Liver (tissue), 9 donors: ENCODE measurements around the gene MLEC. TPM values are rescaled to one million over a fixed set of nuclear protein-coding genes. Genes with fewer than 3 reads are reported as not detected.
"Not testable (repeated sequence)": the region's sequence is repeated elsewhere in the genome, so short reads cannot be mapped to it uniquely, and the experiment has no call there.

Source experiments
- DNase-seq: peaks from one replicate; pipeline ENCODE4 v3.0.0-alpha.2; 2017; ENCODE audit warnings: low spot score
- H3K27ac ChIP-seq, 2 donors: one replicate each; pipeline ENCODE4 v1.7.0; 2013; ENCODE audit warnings: inconsistent platforms in 2 of 2, low read length in 2 of 2, control low read depth in 1 of 2, low read depth in 1 of 2, mild to moderate bottlenecking in 1 of 2
- H3K27me3 ChIP-seq, 4 donors: one replicate each; pipeline versions ENCODE4 v1.6.1 to v1.7.0; 2013; ENCODE audit warnings: low read length in 3 of 4, inconsistent platforms in 1 of 4, mild to moderate bottlenecking in 1 of 4, moderate library complexity in 1 of 4; ENCODE audit not compliant: control insufficient read depth in 4 of 4, insufficient read depth in 4 of 4
- H3K36me3 ChIP-seq, 4 donors: one replicate each; pipeline versions ENCODE4 v1.6.1 to v1.7.0; 2013; ENCODE audit warnings: low read length in 3 of 4, mild to moderate bottlenecking in 3 of 4, low read depth in 1 of 4, moderate library complexity in 1 of 4; ENCODE audit not compliant: control insufficient read depth in 4 of 4, insufficient read depth in 3 of 4
- H3K4me1 ChIP-seq, 4 donors: one replicate each; pipeline versions ENCODE4 v1.6.1 to v1.7.0; 2013; ENCODE audit warnings: low read length in 3 of 4, mild to moderate bottlenecking in 3 of 4, moderate library complexity in 1 of 4; ENCODE audit not compliant: control insufficient read depth in 4 of 4, insufficient read depth in 4 of 4
- H3K4me3 ChIP-seq, 3 donors: one replicate each; pipeline versions ENCODE4 v1.6.1 to v1.7.0; 2013; ENCODE audit warnings: low read length in 3 of 3, control low read depth in 1 of 3, low read depth in 1 of 3, mild to moderate bottlenecking in 1 of 3
- H3K9ac ChIP-seq, 2 donors: one replicate each; pipeline ENCODE4 v1.7.0; 2013; ENCODE audit warnings: low read length in 2 of 2, mild to moderate bottlenecking in 2 of 2, moderate library complexity in 2 of 2, control low read depth in 1 of 2, low read depth in 1 of 2
- H3K9me3 ChIP-seq, 4 donors: one replicate each; pipeline versions ENCODE4 v1.6.1 to v1.7.0; 2013; ENCODE audit warnings: low read length in 3 of 4; ENCODE audit not compliant: control insufficient read depth in 4 of 4
- EGR1 ChIP-seq, 2 donors: IDR thresholded peaks; 2 replicates each; pipeline ENCODE4 v1.6.1; 2016 to 2018; ENCODE audit warnings: antibody characterized with exemption in 2 of 2, low read depth in 2 of 2
- FOXA1 ChIP-seq: IDR thresholded peaks from 2 replicates; pipeline ENCODE4 v1.6.1; 2016; ENCODE audit warnings: antibody characterized with exemption
- FOXA2 ChIP-seq: IDR thresholded peaks from 2 replicates; pipeline ENCODE4 v1.6.1; 2016; ENCODE audit warnings: antibody characterized with exemption
- GABPA ChIP-seq, 2 donors: IDR thresholded peaks in 1 of 2; conservative IDR thresholded peaks in 1 of 2; 2 replicates each; pipeline ENCODE4 v1.6.1; 2016; ENCODE audit warnings: antibody characterized with exemption in 2 of 2, mild to moderate bottlenecking in 1 of 2, moderate library complexity in 1 of 2
- HNF4A ChIP-seq, 2 donors: conservative IDR thresholded peaks; 2 replicates each; pipeline ENCODE4 v1.6.1; 2016; ENCODE audit warnings: antibody characterized with exemption in 2 of 2, mild to moderate bottlenecking in 2 of 2
- HNF4G ChIP-seq: IDR thresholded peaks from 2 replicates; pipeline ENCODE4 v1.6.1; 2016; ENCODE audit warnings: antibody characterized with exemption
- JUND ChIP-seq, 2 donors: IDR thresholded peaks; 2 replicates each; pipeline ENCODE4 v1.6.1; 2016; ENCODE audit warnings: antibody characterized with exemption in 2 of 2
- NR2F2 ChIP-seq: IDR thresholded peaks from 2 replicates; pipeline ENCODE4 v1.6.1; 2016; ENCODE audit warnings: antibody characterized with exemption
- RAD21 ChIP-seq, 2 donors: IDR thresholded peaks; 2 replicates each; pipeline ENCODE4 v1.6.1; 2016; ENCODE audit warnings: antibody characterized with exemption in 2 of 2, mild to moderate bottlenecking in 2 of 2
- RXRA ChIP-seq, 2 donors: IDR thresholded peaks; 2 replicates each; pipeline ENCODE4 v1.6.1; 2017 to 2018; ENCODE audit warnings: antibody characterized with exemption in 2 of 2, mild to moderate bottlenecking in 1 of 2
- SP1 ChIP-seq: IDR thresholded peaks from 2 replicates; pipeline ENCODE4 v1.6.1; 2018; ENCODE audit warnings: antibody characterized with exemption, mild to moderate bottlenecking
- TAF1 ChIP-seq: conservative IDR thresholded peaks from 2 replicates; pipeline ENCODE4 v1.6.1; 2016; ENCODE audit warnings: antibody characterized with exemption, mild to moderate bottlenecking
- YY1 ChIP-seq: IDR thresholded peaks from 2 replicates; pipeline ENCODE4 v1.6.1; 2016; ENCODE audit warnings: antibody characterized with exemption, mild to moderate bottlenecking
- WGBS: extraction: QIAGEN DNeasy Blood & Tissue Kit; methylation state at CpG from one replicate; pipeline ENCODE4 v1.1.7; 2013; 5-methylcytosine and 5-hydroxymethylcytosine counted together
- polyA plus RNA-seq, 2 donors: library from polyadenylated mRNA; stranded (reverse) in 1 of 2; unstranded in 1 of 2; fragments of 200-250 nt in 1 of 2; fragments of >200 nt in 1 of 2; fragmentation: Nextera tagmentation in 1 of 2; extraction: Ambion mirVana in 1 of 2; gene quantifications; one replicate each; pipeline versions ENCODE4 v1.2.1 to v1.2.3, GENCODE V29; 2013 to 2015
- total RNA-seq, 2 donors: library from RNA; depleted of rRNA; stranded (reverse); fragments of >200 nt; gene quantifications; one replicate each; pipeline ENCODE4 v1.2.3, GENCODE V29; 2014
- TF ChIP-seq, protein P1 (sequence below): IDR thresholded peaks from 2 replicates; pipeline ENCODE4 v1.6.1; 2016; ENCODE audit warnings: antibody characterized with exemption
- TF ChIP-seq, protein P2 (sequence below): IDR thresholded peaks from 2 replicates; pipeline ENCODE4 v1.6.1; 2016; ENCODE audit warnings: antibody characterized with exemption
- TF ChIP-seq, protein P3 (sequence below): IDR thresholded peaks from 2 replicates; pipeline ENCODE4 v1.6.1; 2016; ENCODE audit warnings: antibody characterized with exemption, mild to moderate bottlenecking
- TF ChIP-seq, protein P4 (sequence below): IDR thresholded peaks from 2 replicates; pipeline ENCODE4 v1.6.1; 2016; ENCODE audit warnings: antibody characterized with exemption
- TF ChIP-seq, protein P5 (sequence below): fragments of 150-350 bp; IDR thresholded peaks from 2 replicates; pipeline ENCODE4 v1.5.1; 2017; ENCODE audit warnings: improper control_type of control experiment, low read depth, low read length; ENCODE audit not compliant: missing input control
- donor health status: healthy.
- donor health status: healthy.
- donor health status: healthy.
- donor health status: healthy.
- donor health status: healthy.

Gene MLEC
- total and polyA plus RNA-seq, 4 donors, result 61.4 to 170 (median 115) TPM

DNA sequence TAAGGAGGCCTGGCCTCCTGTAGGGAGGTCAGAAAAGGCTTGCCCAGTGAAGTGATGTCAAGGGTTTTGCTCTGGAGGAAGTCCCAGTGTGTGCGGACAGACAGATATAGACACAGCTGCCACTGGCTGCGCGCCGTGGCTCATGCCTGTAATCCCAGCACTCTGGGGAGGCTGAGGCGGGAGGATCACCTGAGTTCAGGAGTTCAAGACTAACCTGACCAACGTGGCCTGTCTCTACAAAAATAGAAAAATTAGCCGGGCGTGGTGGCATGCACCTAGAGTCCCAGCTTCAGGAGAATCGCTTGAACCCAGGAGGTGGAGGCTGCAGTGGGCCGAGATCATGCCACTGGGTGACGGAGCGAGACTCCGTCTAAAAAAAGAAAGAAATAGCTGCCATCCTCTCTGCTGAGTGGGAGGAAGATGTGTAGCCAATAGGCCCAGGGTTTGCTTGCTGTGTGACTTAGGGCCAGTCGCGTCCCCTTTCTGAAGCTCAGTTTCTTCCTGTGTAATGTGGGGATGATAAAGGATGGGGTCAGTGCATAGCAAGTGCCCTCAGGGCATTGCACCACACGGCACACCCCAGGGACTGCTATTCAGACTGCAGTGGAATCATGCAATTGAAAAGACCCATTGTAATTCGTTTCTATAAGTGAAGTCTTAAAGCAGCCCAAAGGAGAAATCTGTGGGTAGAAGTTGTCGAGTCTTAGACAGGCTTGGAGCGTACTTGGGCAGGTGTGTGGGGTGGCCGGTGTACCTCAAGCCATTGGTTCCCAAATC is 18.7 kb upstream of the MLEC start:
- Histone ChIP-seq H3K4me3 (no peak overlapping the region), H3K27me3 (no peaks in the 10 kb centered on the region), H3K36me3 (no peaks in the 10 kb centered on the region), H3K9ac (no peak overlapping the region), H3K9me3 (no peaks in the 10 kb centered on the region), H3K4me1 (no peaks in the 10 kb centered on the region), H3K27ac (no peak overlapping the region)
- DNase-seq, result no peak
- TF ChIP-seq, protein P1, sequence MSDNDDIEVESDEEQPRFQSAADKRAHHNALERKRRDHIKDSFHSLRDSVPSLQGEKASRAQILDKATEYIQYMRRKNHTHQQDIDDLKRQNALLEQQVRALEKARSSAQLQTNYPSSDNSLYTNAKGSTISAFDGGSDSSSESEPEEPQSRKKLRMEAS, result no peak
- TF ChIP-seq, protein P2, sequence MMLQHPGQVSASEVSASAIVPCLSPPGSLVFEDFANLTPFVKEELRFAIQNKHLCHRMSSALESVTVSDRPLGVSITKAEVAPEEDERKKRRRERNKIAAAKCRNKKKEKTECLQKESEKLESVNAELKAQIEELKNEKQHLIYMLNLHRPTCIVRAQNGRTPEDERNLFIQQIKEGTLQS, result no peak
- TF ChIP-seq RXRA (IDR thresholded peaks at IDR 0.05) (no peak), NR2F2 (no peak), TAF1 (no peak), FOXA2 (no peak), GABPA (IDR thresholded peaks at IDR 0.05 in 1 of 2, conservative IDR thresholded peaks at IDR 0.05 in 1 of 2) (no peak), FOXA1 (no peak), EGR1 (IDR thresholded peaks at IDR 0.05; ENCODE audit: low read depth in 2 of 2) (no peak), RAD21 (IDR thresholded peaks at IDR 0.05) (no peak), HNF4G (no peak), JUND (IDR thresholded peaks at IDR 0.05) (no peak)
- TF ChIP-seq, protein P3, sequence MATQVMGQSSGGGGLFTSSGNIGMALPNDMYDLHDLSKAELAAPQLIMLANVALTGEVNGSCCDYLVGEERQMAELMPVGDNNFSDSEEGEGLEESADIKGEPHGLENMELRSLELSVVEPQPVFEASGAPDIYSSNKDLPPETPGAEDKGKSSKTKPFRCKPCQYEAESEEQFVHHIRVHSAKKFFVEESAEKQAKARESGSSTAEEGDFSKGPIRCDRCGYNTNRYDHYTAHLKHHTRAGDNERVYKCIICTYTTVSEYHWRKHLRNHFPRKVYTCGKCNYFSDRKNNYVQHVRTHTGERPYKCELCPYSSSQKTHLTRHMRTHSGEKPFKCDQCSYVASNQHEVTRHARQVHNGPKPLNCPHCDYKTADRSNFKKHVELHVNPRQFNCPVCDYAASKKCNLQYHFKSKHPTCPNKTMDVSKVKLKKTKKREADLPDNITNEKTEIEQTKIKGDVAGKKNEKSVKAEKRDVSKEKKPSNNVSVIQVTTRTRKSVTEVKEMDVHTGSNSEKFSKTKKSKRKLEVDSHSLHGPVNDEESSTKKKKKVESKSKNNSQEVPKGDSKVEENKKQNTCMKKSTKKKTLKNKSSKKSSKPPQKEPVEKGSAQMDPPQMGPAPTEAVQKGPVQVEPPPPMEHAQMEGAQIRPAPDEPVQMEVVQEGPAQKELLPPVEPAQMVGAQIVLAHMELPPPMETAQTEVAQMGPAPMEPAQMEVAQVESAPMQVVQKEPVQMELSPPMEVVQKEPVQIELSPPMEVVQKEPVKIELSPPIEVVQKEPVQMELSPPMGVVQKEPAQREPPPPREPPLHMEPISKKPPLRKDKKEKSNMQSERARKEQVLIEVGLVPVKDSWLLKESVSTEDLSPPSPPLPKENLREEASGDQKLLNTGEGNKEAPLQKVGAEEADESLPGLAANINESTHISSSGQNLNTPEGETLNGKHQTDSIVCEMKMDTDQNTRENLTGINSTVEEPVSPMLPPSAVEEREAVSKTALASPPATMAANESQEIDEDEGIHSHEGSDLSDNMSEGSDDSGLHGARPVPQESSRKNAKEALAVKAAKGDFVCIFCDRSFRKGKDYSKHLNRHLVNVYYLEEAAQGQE, result no peak
- TF ChIP-seq, protein P4, sequence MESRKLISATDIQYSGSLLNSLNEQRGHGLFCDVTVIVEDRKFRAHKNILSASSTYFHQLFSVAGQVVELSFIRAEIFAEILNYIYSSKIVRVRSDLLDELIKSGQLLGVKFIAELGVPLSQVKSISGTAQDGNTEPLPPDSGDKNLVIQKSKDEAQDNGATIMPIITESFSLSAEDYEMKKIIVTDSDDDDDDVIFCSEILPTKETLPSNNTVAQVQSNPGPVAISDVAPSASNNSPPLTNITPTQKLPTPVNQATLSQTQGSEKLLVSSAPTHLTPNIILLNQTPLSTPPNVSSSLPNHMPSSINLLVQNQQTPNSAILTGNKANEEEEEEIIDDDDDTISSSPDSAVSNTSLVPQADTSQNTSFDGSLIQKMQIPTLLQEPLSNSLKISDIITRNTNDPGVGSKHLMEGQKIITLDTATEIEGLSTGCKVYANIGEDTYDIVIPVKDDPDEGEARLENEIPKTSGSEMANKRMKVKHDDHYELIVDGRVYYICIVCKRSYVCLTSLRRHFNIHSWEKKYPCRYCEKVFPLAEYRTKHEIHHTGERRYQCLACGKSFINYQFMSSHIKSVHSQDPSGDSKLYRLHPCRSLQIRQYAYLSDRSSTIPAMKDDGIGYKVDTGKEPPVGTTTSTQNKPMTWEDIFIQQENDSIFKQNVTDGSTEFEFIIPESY, result no peak
- WGBS, result 90% methylated on average over 20 of the region's 20 CpGs

DNA sequence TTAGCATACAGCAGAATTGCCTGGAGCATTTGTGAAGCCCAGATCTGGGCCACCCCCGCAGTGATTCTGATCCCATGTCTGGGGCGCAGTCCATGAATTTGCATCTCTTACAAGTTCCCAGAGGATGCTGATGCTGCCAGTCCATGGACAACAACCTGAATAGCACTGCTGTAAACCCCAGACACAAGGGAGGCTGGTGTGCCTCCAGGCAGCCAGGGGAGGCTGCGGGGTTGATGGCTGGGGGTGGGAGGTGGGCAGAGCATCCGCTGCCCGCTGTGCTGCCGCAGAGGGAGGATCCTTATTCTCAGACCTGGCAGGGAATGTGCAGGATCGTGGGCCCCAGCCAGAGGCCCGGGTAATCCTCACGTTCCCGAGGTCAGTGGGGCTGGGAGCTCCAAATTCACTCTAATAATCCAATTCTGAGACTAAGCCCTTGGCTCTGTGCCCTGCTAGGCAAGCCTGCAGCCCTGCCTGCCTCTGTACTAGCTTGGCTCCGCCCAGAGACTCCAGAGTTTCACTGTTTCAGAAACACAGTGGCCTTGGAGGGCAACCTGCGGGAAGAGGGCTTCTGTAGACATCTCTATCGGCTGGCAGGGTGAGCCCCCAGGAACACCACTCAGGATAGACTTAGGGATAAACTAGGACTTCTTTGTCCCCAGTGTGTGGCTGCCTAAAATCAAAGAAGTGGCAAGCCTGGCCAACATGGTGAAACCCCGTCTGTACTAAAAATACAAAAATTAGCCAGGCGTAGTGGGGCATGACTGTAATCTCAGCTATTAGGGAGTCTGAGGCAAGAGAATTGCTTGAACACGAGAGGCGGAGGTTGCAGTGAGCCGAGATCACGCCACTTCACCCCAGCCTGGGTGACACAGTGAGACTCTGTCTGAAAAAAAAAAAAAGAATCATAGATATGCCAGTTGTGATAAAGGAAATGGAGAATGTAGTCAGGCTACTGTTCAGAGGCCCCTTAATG is 17.8 kb upstream of the MLEC start:
- DNase-seq, result no peak
- TF ChIP-seq FOXA1 (no peak), YY1 (no peak), RAD21 (IDR thresholded peaks at IDR 0.05) (no peak), RXRA (IDR thresholded peaks at IDR 0.05) (no peak), HNF4G (no peak), EGR1 (IDR thresholded peaks at IDR 0.05; ENCODE audit: low read depth in 2 of 2) (no peak), HNF4A (conservative IDR thresholded peaks at IDR 0.05) (no peak), SP1 (no peak), TAF1 (no peak)
- TF ChIP-seq, protein P2, result no peak
- TF ChIP-seq, protein P5, sequence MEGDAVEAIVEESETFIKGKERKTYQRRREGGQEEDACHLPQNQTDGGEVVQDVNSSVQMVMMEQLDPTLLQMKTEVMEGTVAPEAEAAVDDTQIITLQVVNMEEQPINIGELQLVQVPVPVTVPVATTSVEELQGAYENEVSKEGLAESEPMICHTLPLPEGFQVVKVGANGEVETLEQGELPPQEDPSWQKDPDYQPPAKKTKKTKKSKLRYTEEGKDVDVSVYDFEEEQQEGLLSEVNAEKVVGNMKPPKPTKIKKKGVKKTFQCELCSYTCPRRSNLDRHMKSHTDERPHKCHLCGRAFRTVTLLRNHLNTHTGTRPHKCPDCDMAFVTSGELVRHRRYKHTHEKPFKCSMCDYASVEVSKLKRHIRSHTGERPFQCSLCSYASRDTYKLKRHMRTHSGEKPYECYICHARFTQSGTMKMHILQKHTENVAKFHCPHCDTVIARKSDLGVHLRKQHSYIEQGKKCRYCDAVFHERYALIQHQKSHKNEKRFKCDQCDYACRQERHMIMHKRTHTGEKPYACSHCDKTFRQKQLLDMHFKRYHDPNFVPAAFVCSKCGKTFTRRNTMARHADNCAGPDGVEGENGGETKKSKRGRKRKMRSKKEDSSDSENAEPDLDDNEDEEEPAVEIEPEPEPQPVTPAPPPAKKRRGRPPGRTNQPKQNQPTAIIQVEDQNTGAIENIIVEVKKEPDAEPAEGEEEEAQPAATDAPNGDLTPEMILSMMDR, result no peak
- H3K9me3 ChIP-seq, result no peaks in the 10 kb centered on the region

DNA sequence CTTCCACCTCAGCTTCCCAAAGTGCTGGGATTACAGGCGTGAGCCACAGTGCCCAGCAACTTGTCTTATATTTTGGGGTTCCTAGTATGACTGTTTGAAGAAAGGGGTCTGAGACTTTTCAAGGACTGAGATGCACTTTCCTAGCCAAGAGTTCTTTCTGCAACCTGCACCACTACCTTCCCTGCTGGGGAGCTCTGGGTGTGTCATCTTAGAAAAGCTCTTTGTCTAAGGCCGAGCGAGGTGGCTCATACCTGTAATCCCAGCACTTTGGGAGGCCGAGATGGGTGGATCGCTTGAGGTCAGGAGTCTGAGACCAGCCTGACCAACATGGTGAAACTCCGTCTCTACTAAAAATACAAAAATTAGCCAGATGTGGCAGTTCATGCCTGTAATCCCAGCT is 16.7 kb upstream of the MLEC start:
- not testable (repeated sequence) for H3K27ac ChIP-seq, DNase-seq, H3K27me3 ChIP-seq, H3K36me3 ChIP-seq, H3K9ac ChIP-seq, H3K4me3 ChIP-seq, H3K9me3 ChIP-seq, H3K4me1 ChIP-seq
- WGBS, result 93% methylated on average over 6 of the region's 6 CpGs

More for the DNA sequence above, 17.8 kb upstream of the MLEC start:
- Histone ChIP-seq H3K4me3 (no peak overlapping the region), H3K27me3 (no peaks in the 10 kb centered on the region), H3K4me1 (no peaks in the 10 kb centered on the region), H3K36me3 (no peaks in the 10 kb centered on the region), H3K27ac (no peak overlapping the region), H3K9ac (no peak overlapping the region)
- WGBS, result 63% methylated on average over 19 of the region's 19 CpGs
